ENCODE data around the gene PEX26. TPM values are rescaled to one million over a fixed set of nuclear protein-coding genes. Genes with fewer than 3 reads are reported as not detected.
"Not testable (repeated sequence)": the region's sequence is repeated elsewhere in the genome, so short reads cannot be mapped to it uniquely, and the experiment has no call there.

The PEX26 gene
- total RNA-seq, 1 donor from 2014 or later: 50.1 TPM

- peaks cover 15% of the 10 kb centered on the region for H3K27me3 Mint-ChIP-seq
- H3K27ac Mint-ChIP-seq: peak overlapping the region; percentile 90
- no peak for TF ChIP-seq CTCF (IDR thresholded peaks at IDR 0.05; ENCODE audit: unreplicated experiment)
- no peaks in the 10 kb centered on the region for H3K9me3 Mint-ChIP-seq (ENCODE audit: low read depth)
- no peak overlapping the region for H3K4me3 Mint-ChIP-seq (ENCODE audit: low read depth)
- H3K36me3 Mint-ChIP-seq (ENCODE audit: insufficient read depth): no peaks in the 10 kb centered on the region
- H3K4me1 Mint-ChIP-seq (ENCODE audit: low read depth): peaks cover 20% of the 10 kb centered on the region
- no peak for DNase-seq (ENCODE audit: low spot score, unreplicated experiment)
Observed at GRCh38 chr22:18060646-18061620, 16.9 kb upstream of the PEX26 start.

GRCh38 chr22:18062421-18062820 lies 15.4 kb upstream of the PEX26 start:
- no peak overlapping the region for H3K4me3 Mint-ChIP-seq (ENCODE audit: low read depth)
- no peaks in the 10 kb centered on the region for H3K36me3 Mint-ChIP-seq (ENCODE audit: insufficient read depth)
- peaks cover 12% of the 10 kb centered on the region for H3K4me1 Mint-ChIP-seq (ENCODE audit: low read depth)
- peaks cover 22% of the 10 kb centered on the region for H3K27me3 Mint-ChIP-seq
- no peaks in the 10 kb centered on the region for H3K9me3 Mint-ChIP-seq (ENCODE audit: low read depth)
- DNase-seq (ENCODE audit: low spot score, unreplicated experiment): no peak
- TF ChIP-seq CTCF (IDR thresholded peaks at IDR 0.05; ENCODE audit: unreplicated experiment): no peak
- H3K27ac Mint-ChIP-seq: no peak overlapping the region

- TF ChIP-seq CTCF (IDR thresholded peaks at IDR 0.05; ENCODE audit: unreplicated experiment): no peak
- H3K9me3 Mint-ChIP-seq (ENCODE audit: low read depth): no peaks in the 10 kb centered on the region
- no peaks in the 10 kb centered on the region for H3K36me3 Mint-ChIP-seq (ENCODE audit: insufficient read depth)
- no peak for DNase-seq (ENCODE audit: low spot score, unreplicated experiment)
- peaks cover 12% of the 10 kb centered on the region for H3K4me1 Mint-ChIP-seq (ENCODE audit: low read depth)
- H3K27me3 Mint-ChIP-seq: peaks cover 27% of the 10 kb centered on the region
- H3K4me3 Mint-ChIP-seq (ENCODE audit: low read depth): no peak overlapping the region
- H3K27ac Mint-ChIP-seq: no peak overlapping the region
Observed at GRCh38 chr22:18063306-18063705, 14.5 kb upstream of the PEX26 start.

GRCh38 chr22:18063715-18064114 lies 14.1 kb upstream of the PEX26 start:
- not testable (repeated sequence) for H3K36me3 Mint-ChIP-seq (ENCODE audit: insufficient read depth); H3K27ac Mint-ChIP-seq; H3K9me3 Mint-ChIP-seq (ENCODE audit: low read depth); H3K4me3 Mint-ChIP-seq (ENCODE audit: low read depth); DNase-seq (ENCODE audit: low spot score, unreplicated experiment)
- peaks cover 13% of the 10 kb centered on the region for H3K4me1 Mint-ChIP-seq (ENCODE audit: low read depth)
- peaks cover 29% of the 10 kb centered on the region for H3K27me3 Mint-ChIP-seq

GRCh38 chr22:18064636-18065035 lies 13.2 kb upstream of the PEX26 start:
- H3K9me3 Mint-ChIP-seq (ENCODE audit: low read depth): no peaks in the 10 kb centered on the region
- no peaks in the 10 kb centered on the region for H3K36me3 Mint-ChIP-seq (ENCODE audit: insufficient read depth)
- DNase-seq (ENCODE audit: low spot score, unreplicated experiment): no peak
- no peak overlapping the region for H3K27ac Mint-ChIP-seq
- no peak for TF ChIP-seq CTCF (IDR thresholded peaks at IDR 0.05; ENCODE audit: unreplicated experiment)
- no peak overlapping the region for H3K4me3 Mint-ChIP-seq (ENCODE audit: low read depth)
- H3K27me3 Mint-ChIP-seq: peaks cover 26% of the 10 kb centered on the region
- H3K4me1 Mint-ChIP-seq (ENCODE audit: low read depth): peaks cover 11% of the 10 kb centered on the region

- H3K36me3 Mint-ChIP-seq (ENCODE audit: insufficient read depth): no peaks in the 10 kb centered on the region
- no peaks in the 10 kb centered on the region for H3K9me3 Mint-ChIP-seq (ENCODE audit: low read depth)
- no peak overlapping the region for H3K27ac Mint-ChIP-seq
- DNase-seq (ENCODE audit: low spot score, unreplicated experiment): no peak
- H3K4me1 Mint-ChIP-seq (ENCODE audit: low read depth): peaks cover 11% of the 10 kb centered on the region
- no peak overlapping the region for H3K4me3 Mint-ChIP-seq (ENCODE audit: low read depth)
- peaks cover 26% of the 10 kb centered on the region for H3K27me3 Mint-ChIP-seq
- TF ChIP-seq CTCF (IDR thresholded peaks at IDR 0.05; ENCODE audit: unreplicated experiment): no peak
Observed at GRCh38 chr22:18065256-18065655, 12.5 kb upstream of the PEX26 start.
